H1 (cell line): ENCODE results near the gene CEND1. TPM values are rescaled to one million over a fixed set of nuclear protein-coding genes. Genes with fewer than 3 reads are reported as not detected.

Source experiments
- CTCF ChIA-PET: fragments of 300-600 bp; sonication (Branson Sonifier 250); formaldehyde crosslinking; loops from one replicate; lab custom pipeline; 2021; ENCODE audit not compliant: partially characterized antibody; lab: Charles Lee
- POLR2A ChIA-PET: fragments of 300-600 bp; sonication (Branson Sonifier 250); formaldehyde crosslinking; loops from one replicate; lab custom pipeline; 2021; ENCODE audit warnings: inconsistent platforms; ENCODE audit not compliant: partially characterized antibody; lab: Charles Lee
- DNase-seq, 2 experiments: peaks; one replicate each; pipeline versions ENCODE4 v3.0.0 to v3.0.0-alpha.2; 2010 to 2022; ENCODE audit warnings: low spot score in 2 of 2, low read depth in 1 of 2, mixed read lengths in 1 of 2
- FAIRE-seq: peaks from 2 replicates; lab custom pipeline; 2011; peaks lifted over from hg19 to GRCh38; lab: Jason Lieb, UNC
- H2AFZ ChIP-seq: 2 replicates; pipeline ENCODE4 v1.8.1; 2012; ENCODE audit warnings: low read length, inconsistent platforms
- H2AK5ac ChIP-seq: 2 replicates; pipeline ENCODE4 v1.6.1; 2013; ENCODE audit warnings: low read depth, low read length
- H2BK120ac ChIP-seq: replicated peaks from 2 replicates; pipeline ENCODE3; 2013; ENCODE audit warnings: low read depth, low read length, inconsistent platforms
- H2BK12ac ChIP-seq: 2 replicates; pipeline ENCODE4 v1.6.1; 2013; ENCODE audit warnings: low read depth, low read length
- H2BK15ac ChIP-seq: 2 replicates; pipeline ENCODE4 v1.6.1; 2013; ENCODE audit warnings: low read length
- H2BK20ac ChIP-seq: 2 replicates; pipeline ENCODE4 v1.6.1; 2013; ENCODE audit warnings: low read length
- H2BK5ac ChIP-seq: 2 replicates; pipeline ENCODE4 v1.6.1; 2013; ENCODE audit warnings: low read depth, low read length
- H3K14ac ChIP-seq: 2 replicates; pipeline ENCODE4 v1.6.1; 2013; ENCODE audit warnings: inconsistent platforms; ENCODE audit not compliant: insufficient read length
- H3K18ac ChIP-seq: 2 replicates; pipeline ENCODE4 v1.6.1; 2013; ENCODE audit warnings: low read length; ENCODE audit errors: extremely low read depth
- H3K23ac ChIP-seq: 2 replicates; pipeline ENCODE4 v1.6.1; 2013; ENCODE audit warnings: inconsistent platforms; ENCODE audit not compliant: insufficient read length
- H3K23me2 ChIP-seq: 2 replicates; pipeline ENCODE4 v1.6.1; 2013; ENCODE audit warnings: low read depth, low read length
- H3K27ac ChIP-seq: 2 replicates; pipeline ENCODE4 v1.6.1; 2011; ENCODE audit warnings: low read depth, low read length, inconsistent platforms
- H3K27me3 ChIP-seq, 4 experiments: replicated peaks in 1 of 4; 1 replicate in 1 of 4; 2 replicates in 3 of 4; pipeline versions ENCODE4 v1.6.1 to v1.8.1; 2011 to 2013; ENCODE audit warnings: low read length in 3 of 4, mild to moderate bottlenecking in 3 of 4, inconsistent platforms in 2 of 4, mixed read lengths in 2 of 4, moderate library complexity in 1 of 4; ENCODE audit not compliant: control insufficient read depth in 3 of 4, insufficient read depth in 3 of 4; ENCODE audit errors: extremely low read depth in 1 of 4
- H3K36me3 ChIP-seq, 4 experiments: 2 replicates each; pipeline versions ENCODE4 v1.6.1 to v1.8.1; 2011 to 2013; ENCODE audit warnings: mild to moderate bottlenecking in 4 of 4, low read length in 3 of 4, moderate library complexity in 2 of 4, control low read depth in 1 of 4, inconsistent platforms in 1 of 4; ENCODE audit not compliant: insufficient read depth in 4 of 4, control insufficient read depth in 2 of 4
- H3K4ac ChIP-seq: replicated peaks from 2 replicates; pipeline ENCODE3; 2013; ENCODE audit warnings: low read length, low read depth, mixed read lengths, inconsistent platforms; ENCODE audit not compliant: insufficient read length
- H3K4me1 ChIP-seq, 4 experiments: replicated peaks in 1 of 4; 1 replicate in 1 of 4; 2 replicates in 3 of 4; pipeline versions ENCODE4 v1.6.1 to v1.8.1; 2011 to 2013; ENCODE audit warnings: low read length in 3 of 4, inconsistent platforms in 2 of 4, mixed read lengths in 1 of 4; ENCODE audit not compliant: insufficient read depth in 4 of 4, control insufficient read depth in 3 of 4
- H3K4me2 ChIP-seq, 2 experiments: 2 replicates each; pipeline versions ENCODE4 v1.6.1 to v1.8.1; 2011 to 2013; ENCODE audit warnings: low read depth in 2 of 2, low read length in 2 of 2, control low read depth in 1 of 2, inconsistent platforms in 1 of 2, mild to moderate bottlenecking in 1 of 2; ENCODE audit not compliant: insufficient read depth in 1 of 2
- H3K4me3 ChIP-seq, 4 experiments: fragments of 200-600, 300-600 bp in 1 of 4; sonication (generic), shearing (Covaris generic), sonication (Bioruptor Twin) in 1 of 4; 2 replicates each; pipeline versions ENCODE4 v1.5.1 to v1.8.1; 2011 to 2016; ENCODE audit warnings: low read length in 4 of 4, low read depth in 3 of 4, control low read depth in 2 of 4, inconsistent platforms in 2 of 4, mild to moderate bottlenecking in 2 of 4, mixed read lengths in 1 of 4, moderate library complexity in 1 of 4; ENCODE audit not compliant: insufficient read depth in 2 of 4; ENCODE audit errors: extremely low read depth in 1 of 4
- H3K56ac ChIP-seq: replicated peaks from 2 replicates; pipeline ENCODE3; 2013; ENCODE audit warnings: low read depth, mild to moderate bottlenecking, mixed read lengths, low read length, inconsistent platforms; ENCODE audit not compliant: insufficient read length
- H3K79me1 ChIP-seq: 2 replicates; pipeline ENCODE4 v1.6.1; 2013; ENCODE audit warnings: low read depth, low read length, control low read depth
- H3K79me2 ChIP-seq, 2 experiments: 2 replicates each; pipeline versions ENCODE4 v1.6.1 to v1.8.1; 2012 to 2013; ENCODE audit warnings: low read length in 2 of 2, mild to moderate bottlenecking in 2 of 2, inconsistent platforms in 1 of 2; ENCODE audit not compliant: insufficient read depth in 2 of 2, control insufficient read depth in 1 of 2
- H3K9ac ChIP-seq, 4 experiments: replicated peaks in 1 of 4; 1 replicate in 1 of 4; 2 replicates in 3 of 4; pipeline versions ENCODE4 v1.6.1 to v1.8.1; 2011 to 2013; ENCODE audit warnings: low read depth in 3 of 4, low read length in 3 of 4, control low read depth in 2 of 4, mild to moderate bottlenecking in 2 of 4, moderate library complexity in 2 of 4, inconsistent platforms in 1 of 4; ENCODE audit errors: extremely low read depth in 1 of 4
- H3K9me3 ChIP-seq, 2 experiments: 2 replicates each; pipeline versions ENCODE4 v1.6.1 to v1.8.1; 2012 to 2013; ENCODE audit warnings: mild to moderate bottlenecking in 2 of 2, moderate library complexity in 2 of 2, control low read depth in 1 of 2, inconsistent platforms in 1 of 2, low read depth in 1 of 2, low read length in 1 of 2, mixed read lengths in 1 of 2; ENCODE audit not compliant: insufficient read depth in 2 of 2
- H4K20me1 ChIP-seq, 2 experiments: replicated peaks in 1 of 2; 2 replicates each; pipeline versions ENCODE3 to v1.8.1; 2011 to 2013; ENCODE audit warnings: inconsistent platforms in 2 of 2, low read length in 2 of 2, mild to moderate bottlenecking in 1 of 2; ENCODE audit not compliant: insufficient read depth in 2 of 2, control insufficient read depth in 1 of 2
- H4K5ac ChIP-seq: 2 replicates; pipeline ENCODE4 v1.6.1; 2013; ENCODE audit warnings: low read length, low read depth, mixed read lengths, inconsistent platforms; ENCODE audit not compliant: insufficient read length
- H4K8ac ChIP-seq: 2 replicates; pipeline ENCODE4 v1.8.0; 2013; ENCODE audit warnings: mild to moderate bottlenecking, moderate library complexity, low read length, inconsistent platforms; ENCODE audit not compliant: insufficient read depth; ENCODE audit errors: extremely low read depth
- H4K91ac ChIP-seq: replicated peaks from 2 replicates; pipeline ENCODE3; 2013; ENCODE audit warnings: low read length, mixed read lengths, inconsistent platforms; ENCODE audit not compliant: insufficient read length
- BACH1 ChIP-seq: IDR thresholded peaks from 2 replicates; pipeline ENCODE4 v1.6.1; 2012; ENCODE audit warnings: low read length, improper control_type of control experiment
- BCL11A ChIP-seq, 2 experiments: IDR thresholded peaks; one replicate each; pipeline ENCODE4 v1.6.1; 2011; ENCODE audit warnings: low read depth in 2 of 2, low read length in 2 of 2, mild to moderate bottlenecking in 2 of 2
- EGR1 ChIP-seq: IDR thresholded peaks from 2 replicates; pipeline ENCODE4 v1.6.1; 2011; ENCODE audit warnings: low read depth, low read length, borderline replicate concordance
- GTF2F1 ChIP-seq: IDR thresholded peaks from 2 replicates; pipeline ENCODE4 v1.6.1; 2012; ENCODE audit warnings: low read depth, low read length, improper control_type of control experiment, borderline replicate concordance
- JUND ChIP-seq: IDR thresholded peaks from 2 replicates; pipeline ENCODE4 v1.6.1; 2011; ENCODE audit warnings: mild to moderate bottlenecking, improper control_type of control experiment, low read length
- KDM5A ChIP-seq: fragments of 200-600 bp; IDR thresholded peaks from 2 replicates; pipeline ENCODE4 v1.7.1; 2012; ENCODE audit warnings: mild to moderate bottlenecking, low read length, inconsistent platforms, mixed read lengths
- POLR2A ChIP-seq, 2 experiments: IDR thresholded peaks; 1 replicate in 1 of 2; 2 replicates in 1 of 2; pipeline ENCODE4 v1.6.1; 2011; ENCODE audit warnings: low read depth in 2 of 2, low read length in 2 of 2, mild to moderate bottlenecking in 2 of 2; ENCODE audit errors: control extremely low read depth in 1 of 2
- RBBP5 ChIP-seq: IDR thresholded peaks from 2 replicates; pipeline ENCODE4 v1.7.1; 2012; ENCODE audit warnings: low read depth, mild to moderate bottlenecking, inconsistent platforms, low read length, moderate library complexity, borderline replicate concordance
- RFX5 ChIP-seq: IDR thresholded peaks from 2 replicates; pipeline ENCODE4 v1.6.1; 2011; ENCODE audit warnings: low read depth, low read length, improper control_type of control experiment, borderline replicate concordance
- SP2 ChIP-seq: IDR thresholded peaks from 2 replicates; pipeline ENCODE4 v1.6.1; 2012; ENCODE audit warnings: mild to moderate bottlenecking, low read length, inconsistent platforms
- SP4 ChIP-seq: IDR thresholded peaks from 2 replicates; pipeline ENCODE4 v1.6.1; 2012; ENCODE audit warnings: low read length, inconsistent platforms
- WGBS, 2 experiments: shearing (Covaris generic) in 1 of 2; methylation state at CpG; one replicate each; pipeline versions ENCODE4 v1.1.6 to v1.1.7; 2013 to 2015; ENCODE audit warnings: low lambda C conversion rate in 2 of 2, mixed read lengths in 2 of 2, inconsistent platforms in 1 of 2, low coverage in 1 of 2, missing lambda C conversion rate in 1 of 2; ENCODE audit not compliant: insufficient replicate concordance in 2 of 2, insufficient coverage in 1 of 2, insufficient read length in 1 of 2; ENCODE audit errors: extremely low coverage in 1 of 2, missing lambda C conversion rate in 1 of 2; 5-methylcytosine and 5-hydroxymethylcytosine counted together
- polyA plus RNA-seq, 7 experiments: library from polyadenylated mRNA; depleted of rRNA in 3 of 7; stranded (reverse) in 5 of 7; unstranded in 2 of 7; fragments of >200 nt in 5 of 7; fragments of 200-250 nt in 2 of 7; gene quantifications; 1 replicate in 5 of 7; 2 replicates in 1 of 7; 4 replicates in 1 of 7; pipeline versions ENCODE4 v1.2.1 to v1.2.3, GENCODE V29; 2011 to 2013; ENCODE audit warnings: missing spikeins in 2 of 7, mixed read lengths in 2 of 7
- total RNA-seq: library from RNA; stranded (reverse); fragmentation: NEBNext Ultra II Directional; extraction: Animal tissue kit (Norgen Biotek cat#: 25700); gene quantifications from 2 replicates; pipeline ENCODE4 v1.2.1, GENCODE V29; 2021
- TF ChIP-seq, protein P1 (sequence below), 3 experiments: IDR thresholded peaks; 1 replicate in 2 of 3; 2 replicates in 1 of 3; pipeline versions ENCODE4 v1.5.1 to v1.6.1; 2011; ENCODE audit warnings: low read length in 3 of 3, mild to moderate bottlenecking in 3 of 3, inconsistent platforms in 2 of 3, low read depth in 1 of 3, moderate library complexity in 1 of 3; ENCODE audit not compliant: insufficient read depth in 1 of 3; ENCODE audit errors: control extremely low read depth in 1 of 3

Gene CEND1
- total and polyA plus RNA-seq, 2 of the 8 experiments (the other 6 are each of a cell fraction or from before 2014, with no cell fraction given) = 0.82 to 5.0 TPM

DNA sequence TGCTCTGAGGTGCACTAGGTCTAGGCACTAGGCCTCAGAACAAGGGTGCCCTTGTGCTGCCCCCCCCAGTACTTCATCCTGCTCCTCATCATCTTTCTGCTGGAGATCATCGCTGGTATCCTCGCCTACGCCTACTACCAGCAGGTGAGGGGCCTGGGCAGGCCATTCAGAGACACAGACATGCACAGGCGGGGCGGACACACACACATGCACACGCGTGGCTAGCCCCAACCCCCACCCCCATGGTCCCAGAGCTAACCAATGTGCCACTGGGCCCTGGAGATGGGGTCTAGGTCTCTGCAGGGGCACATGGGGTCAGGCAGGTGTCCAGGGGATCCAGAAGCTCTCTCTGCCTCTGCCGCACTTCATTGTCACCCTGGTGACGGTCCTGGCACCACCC is 46.8 kb upstream of the CEND1 start:
- Histone ChIP-seq H3K4me3 (no peak overlapping the region), H2BK12ac (no peak overlapping the region), H2AK5ac (no peak overlapping the region), H2BK15ac (no peak overlapping the region), H4K91ac (no peak overlapping the region), H3K14ac (no peak overlapping the region), H3K9ac (no peak overlapping the region), H3K4me1 (peaks cover 0 to 30% (median 24%) of the 10 kb centered on the region in 4 experiments; a peak in 6 of 7 replicates), H3K23ac (no peak overlapping the region), H4K20me1 (peaks cover 3 to 44% of the 10 kb centered on the region in 2 experiments), H3K27me3 (peaks cover 0 to 7% (median 7%) of the 10 kb centered on the region in 4 experiments; a peak in 4 of 7 replicates), H4K8ac (no peak overlapping the region), H3K56ac (no peak overlapping the region), H2BK5ac (no peak overlapping the region), H3K36me3 (peaks cover 10 to 30% (median 24%) of the 10 kb centered on the region in 4 experiments; a peak in 7 of 8 replicates), H3K9me3 (no peaks in the 10 kb centered on the region), H3K79me1 (peaks cover 9% of the 10 kb centered on the region; the same call in 1 of the 2 replicates), H2AFZ (no peak overlapping the region), H3K79me2 (peaks cover 0 to 11% of the 10 kb centered on the region in 2 experiments; a peak in 2 of 4 replicates), H3K23me2 (peaks cover 15% of the 10 kb centered on the region; the same call in 1 of the 2 replicates), H3K4me2 (no peak overlapping the region), H3K18ac (no peak overlapping the region), H3K27ac (no peak overlapping the region), H4K5ac (no peak overlapping the region), H2BK120ac (no peak overlapping the region), H3K4ac (no peak overlapping the region), H2BK20ac (no peak overlapping the region)
- FAIRE-seq = no peak
- ChIA-PET POLR2A (interaction anchor here (0.6 to 53.0 kb wide), 6 partner anchors 7 to 321 kb away, joined by 3 to 1917 read pairs (median 119); partner anchors contain the start of genes CD151, CEND1, CRACR2B and GATD1), CTCF (interaction anchor here (0.6 to 5.2 kb wide), 5 partner anchors 8 to 91 kb away, joined by 3 to 26 read pairs (median 5); partner anchors contain the start of gene CRACR2B)
- DNase-seq = no peak
- WGBS, 2 experiments = 83% methylated on average over 9 of the region's 9 CpGs; no CpG with 5 or more reads in 1 of the 2 experiments
- TF ChIP-seq, protein P1, sequence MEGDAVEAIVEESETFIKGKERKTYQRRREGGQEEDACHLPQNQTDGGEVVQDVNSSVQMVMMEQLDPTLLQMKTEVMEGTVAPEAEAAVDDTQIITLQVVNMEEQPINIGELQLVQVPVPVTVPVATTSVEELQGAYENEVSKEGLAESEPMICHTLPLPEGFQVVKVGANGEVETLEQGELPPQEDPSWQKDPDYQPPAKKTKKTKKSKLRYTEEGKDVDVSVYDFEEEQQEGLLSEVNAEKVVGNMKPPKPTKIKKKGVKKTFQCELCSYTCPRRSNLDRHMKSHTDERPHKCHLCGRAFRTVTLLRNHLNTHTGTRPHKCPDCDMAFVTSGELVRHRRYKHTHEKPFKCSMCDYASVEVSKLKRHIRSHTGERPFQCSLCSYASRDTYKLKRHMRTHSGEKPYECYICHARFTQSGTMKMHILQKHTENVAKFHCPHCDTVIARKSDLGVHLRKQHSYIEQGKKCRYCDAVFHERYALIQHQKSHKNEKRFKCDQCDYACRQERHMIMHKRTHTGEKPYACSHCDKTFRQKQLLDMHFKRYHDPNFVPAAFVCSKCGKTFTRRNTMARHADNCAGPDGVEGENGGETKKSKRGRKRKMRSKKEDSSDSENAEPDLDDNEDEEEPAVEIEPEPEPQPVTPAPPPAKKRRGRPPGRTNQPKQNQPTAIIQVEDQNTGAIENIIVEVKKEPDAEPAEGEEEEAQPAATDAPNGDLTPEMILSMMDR (IDR thresholded peaks at IDR 0.05; ENCODE audit: control extremely low read depth in 1 of 3, insufficient read depth in 1 of 3, low read depth in 1 of 3, low read length in 3 of 3) = no peak
- TF ChIP-seq BCL11A (IDR thresholded peaks at IDR 0.05; ENCODE audit: low read depth in 2 of 2, low read length in 2 of 2) (no peak), GTF2F1 (no peak), RBBP5 (no peak), SP2 (no peak), BACH1 (no peak), RFX5 (no peak), JUND (no peak), POLR2A (IDR thresholded peaks at IDR 0.05; ENCODE audit: control extremely low read depth in 1 of 2, low read depth in 2 of 2, low read length in 2 of 2) (no peak), SP4 (no peak), KDM5A (no peak), EGR1 (no peak)
